ENCODE measurements around the gene DSCAML1.

The DSCAML1 gene

DNA sequence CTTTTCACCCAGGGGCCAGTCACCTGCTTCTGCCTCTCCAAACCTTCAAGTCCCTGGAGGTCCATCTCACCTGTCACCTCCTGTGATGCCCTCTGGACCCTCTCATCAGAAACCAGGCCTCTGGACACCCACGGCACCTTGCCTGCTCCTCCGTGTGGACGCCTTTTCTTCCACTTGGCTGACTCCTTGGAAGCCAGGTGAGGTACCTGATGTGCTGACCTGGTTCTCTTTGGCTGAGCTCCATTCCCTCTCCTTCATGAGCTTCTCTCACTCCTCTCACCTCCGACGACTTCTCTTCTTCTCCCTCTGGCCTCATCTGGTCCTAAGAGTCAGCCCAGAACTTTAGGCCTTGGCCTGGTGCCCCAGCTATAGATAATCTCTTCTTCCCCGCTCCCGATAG, 370.1 kb downstream of the DSCAML1 start:
- H3K4me3 ChIP-seq (ENCODE audit: low read depth, low read length) = no peak overlapping the region
- TF ChIP-seq, protein P1, sequence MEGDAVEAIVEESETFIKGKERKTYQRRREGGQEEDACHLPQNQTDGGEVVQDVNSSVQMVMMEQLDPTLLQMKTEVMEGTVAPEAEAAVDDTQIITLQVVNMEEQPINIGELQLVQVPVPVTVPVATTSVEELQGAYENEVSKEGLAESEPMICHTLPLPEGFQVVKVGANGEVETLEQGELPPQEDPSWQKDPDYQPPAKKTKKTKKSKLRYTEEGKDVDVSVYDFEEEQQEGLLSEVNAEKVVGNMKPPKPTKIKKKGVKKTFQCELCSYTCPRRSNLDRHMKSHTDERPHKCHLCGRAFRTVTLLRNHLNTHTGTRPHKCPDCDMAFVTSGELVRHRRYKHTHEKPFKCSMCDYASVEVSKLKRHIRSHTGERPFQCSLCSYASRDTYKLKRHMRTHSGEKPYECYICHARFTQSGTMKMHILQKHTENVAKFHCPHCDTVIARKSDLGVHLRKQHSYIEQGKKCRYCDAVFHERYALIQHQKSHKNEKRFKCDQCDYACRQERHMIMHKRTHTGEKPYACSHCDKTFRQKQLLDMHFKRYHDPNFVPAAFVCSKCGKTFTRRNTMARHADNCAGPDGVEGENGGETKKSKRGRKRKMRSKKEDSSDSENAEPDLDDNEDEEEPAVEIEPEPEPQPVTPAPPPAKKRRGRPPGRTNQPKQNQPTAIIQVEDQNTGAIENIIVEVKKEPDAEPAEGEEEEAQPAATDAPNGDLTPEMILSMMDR (conservative IDR thresholded peaks at IDR 0.05; ENCODE audit: low read depth, low read length) = no peak
- no peak for DNase-seq (ENCODE audit: low read depth)

DNA sequence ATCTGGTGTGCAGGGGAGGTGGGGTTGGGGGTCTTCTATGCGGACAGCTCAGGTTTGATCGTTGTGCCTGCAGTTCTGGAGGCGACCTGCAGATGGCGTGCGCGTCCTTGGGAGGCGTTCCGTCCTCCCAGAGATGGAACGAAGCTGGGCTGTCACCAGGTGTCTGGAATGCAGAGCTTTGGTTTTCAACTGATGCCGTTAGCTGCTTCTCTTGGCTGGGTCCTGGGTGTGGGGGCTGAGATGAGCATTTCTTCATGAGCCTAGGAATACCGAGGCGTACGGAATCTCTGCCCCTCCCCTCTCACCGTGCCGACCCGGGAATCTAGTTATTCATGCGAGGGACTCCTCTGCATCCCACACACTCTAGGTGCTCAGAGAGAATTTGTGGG, 370.7 kb downstream of the DSCAML1 start:
- TF ChIP-seq, protein P1 (conservative IDR thresholded peaks at IDR 0.05; ENCODE audit: low read depth, low read length) = peak; percentile 98
- H3K4me3 ChIP-seq (ENCODE audit: low read depth, low read length) = no peak overlapping the region
- peak; percentile 66 for DNase-seq (ENCODE audit: low read depth)

DNA sequence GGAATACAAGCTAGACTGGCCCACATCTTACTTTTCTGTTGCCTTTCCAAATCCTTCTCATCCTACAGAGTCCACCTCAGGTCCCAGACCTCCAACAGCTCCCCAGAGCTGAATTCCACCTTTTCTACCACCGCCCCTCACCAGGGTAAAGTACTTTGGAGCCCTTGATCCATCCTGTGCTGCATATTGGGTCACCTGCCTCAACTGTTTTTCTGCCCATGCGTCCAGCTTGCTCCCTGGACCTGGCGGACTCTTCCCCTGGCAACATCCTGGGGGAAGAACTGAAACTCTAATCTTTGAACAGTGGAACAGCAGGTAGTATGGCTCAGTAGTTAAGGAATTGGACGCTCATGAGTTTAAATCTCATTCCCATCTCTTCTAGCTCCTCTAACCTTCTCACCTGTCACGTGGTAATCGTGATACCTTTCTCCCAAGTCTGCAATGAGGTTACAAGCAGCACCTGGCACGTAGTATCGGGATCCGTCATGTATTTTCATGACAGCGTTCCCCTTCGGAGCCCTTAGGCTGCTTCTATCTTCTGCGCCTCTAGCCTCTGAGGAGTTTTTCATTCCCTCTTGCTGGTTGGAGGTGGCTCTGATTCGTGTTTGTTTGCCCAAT, 371.2 kb downstream of the DSCAML1 start:
- no peak for DNase-seq (ENCODE audit: low read depth)
- TF ChIP-seq, protein P1 (conservative IDR thresholded peaks at IDR 0.05; ENCODE audit: low read depth, low read length) = no peak
- H3K4me3 ChIP-seq (ENCODE audit: low read depth, low read length) = no peak overlapping the region

DNA sequence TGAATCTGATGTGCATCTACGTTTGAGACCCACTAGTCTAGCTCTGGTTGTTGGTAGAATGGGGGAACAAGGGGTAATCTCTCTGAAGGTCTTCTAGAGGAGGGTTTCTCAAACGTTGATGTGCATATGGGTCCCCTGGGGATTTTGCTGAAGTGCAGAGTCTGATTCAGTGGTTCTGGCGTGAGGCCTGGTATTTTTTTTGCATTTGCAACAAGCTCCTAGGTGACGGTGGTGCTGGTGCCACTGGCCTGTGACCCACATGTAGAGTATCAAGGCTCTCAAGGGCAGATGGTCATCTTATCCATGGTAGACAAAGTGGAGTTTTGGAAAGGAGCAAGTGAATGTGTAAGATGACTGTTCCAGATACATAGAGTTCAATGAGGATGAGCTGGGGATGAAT, 372.2 kb downstream of the DSCAML1 start:
- TF ChIP-seq, protein P1 (conservative IDR thresholded peaks at IDR 0.05; ENCODE audit: low read depth, low read length) = no peak
- H3K4me3 ChIP-seq (ENCODE audit: low read depth, low read length) = no peak overlapping the region
- peak; percentile 39 for DNase-seq (ENCODE audit: low read depth)

DNA sequence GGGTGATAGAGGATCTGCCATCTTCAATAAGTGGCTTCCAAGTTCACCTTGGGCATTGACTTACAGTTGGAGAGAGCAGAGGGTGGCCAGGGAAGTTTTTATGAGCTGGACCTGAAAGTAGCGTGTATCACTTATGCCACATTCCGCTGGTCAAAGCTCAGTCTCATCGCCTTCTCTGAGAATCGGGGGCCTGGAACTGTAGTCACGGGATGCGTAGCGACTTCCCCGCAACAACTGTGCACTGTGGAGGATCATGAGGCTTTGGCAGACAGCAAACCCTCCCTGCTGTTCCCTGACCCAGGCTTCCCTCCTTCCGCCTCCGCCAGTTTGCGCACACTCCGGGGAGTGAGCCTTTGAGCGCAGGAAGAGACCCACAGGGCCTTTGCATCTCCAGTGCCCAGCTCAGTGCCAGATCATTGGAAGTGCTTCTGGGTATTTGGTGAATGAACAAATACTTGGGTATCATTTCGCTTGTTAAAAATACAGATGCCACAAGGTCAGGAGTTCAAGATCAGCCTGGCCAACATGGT, 373.9 kb downstream of the DSCAML1 start:
- TF ChIP-seq, protein P1 (conservative IDR thresholded peaks at IDR 0.05; ENCODE audit: low read depth, low read length) = no peak
- H3K4me3 ChIP-seq (ENCODE audit: low read depth, low read length) = no peak overlapping the region
- no peak for DNase-seq (ENCODE audit: low read depth)

DNA sequence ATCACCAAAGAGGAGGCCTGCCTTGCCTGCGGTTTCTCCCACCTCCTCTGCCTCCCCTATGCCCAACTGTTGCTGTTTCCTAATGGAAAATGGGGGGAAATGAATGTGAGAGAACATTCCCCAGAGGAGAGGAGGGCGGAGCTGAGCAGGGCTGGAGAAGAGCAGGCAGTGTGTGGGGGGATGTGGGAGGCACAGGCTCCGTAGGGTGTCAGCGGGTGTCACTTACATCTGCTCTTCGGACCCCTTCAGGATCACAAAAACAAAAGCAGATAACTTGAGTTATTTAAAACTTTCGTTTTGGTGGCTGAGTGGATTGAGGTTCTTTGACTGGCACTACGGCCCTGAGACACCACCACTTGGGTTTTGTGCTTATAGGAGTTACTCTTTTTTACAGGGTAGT, 375.5 kb downstream of the DSCAML1 start:
- TF ChIP-seq, protein P1 (conservative IDR thresholded peaks at IDR 0.05; ENCODE audit: low read depth, low read length) = no peak

DNA sequence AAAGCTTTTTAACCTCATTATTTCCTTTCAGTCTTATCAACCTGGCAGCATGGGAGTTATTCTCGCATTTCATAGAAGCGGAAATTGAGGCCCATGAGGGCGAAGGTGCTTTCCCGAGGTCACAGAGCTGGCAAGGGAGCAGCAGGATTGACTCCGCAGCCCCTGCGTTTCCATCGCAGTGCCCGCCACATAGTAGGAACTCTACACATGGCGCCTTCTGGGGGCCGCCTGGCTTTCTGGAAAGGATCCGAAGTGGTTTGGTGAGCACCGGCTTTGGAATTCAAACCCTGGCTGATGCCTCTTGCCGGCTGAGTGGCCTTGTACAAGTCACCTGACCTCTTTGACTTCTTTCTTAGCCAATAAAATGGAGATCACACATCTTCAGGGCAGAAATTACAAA, 376.0 kb downstream of the DSCAML1 start:
- DNase-seq (ENCODE audit: low read depth) = no peak
- TF ChIP-seq, protein P1 (conservative IDR thresholded peaks at IDR 0.05; ENCODE audit: low read depth, low read length) = no peak
- H3K4me3 ChIP-seq (ENCODE audit: low read depth, low read length) = no peak overlapping the region

More for the DNA sequence above, 375.5 kb downstream of the DSCAML1 start:
- DNase-seq (ENCODE audit: low read depth) = no peak
- H3K4me3 ChIP-seq (ENCODE audit: low read depth, low read length) = no peak overlapping the region

All from choroid plexus epithelial cell (primary cell).